ENCODE data around the gene PTPN14. TPM values are rescaled to one million over a fixed set of nuclear protein-coding genes. Genes with fewer than 3 reads are reported as not detected.

PTPN14 gene
- total RNA-seq, 4 donors from 2014 or later = 4.5 to 9.7 (median 7.1) TPM

DNA sequence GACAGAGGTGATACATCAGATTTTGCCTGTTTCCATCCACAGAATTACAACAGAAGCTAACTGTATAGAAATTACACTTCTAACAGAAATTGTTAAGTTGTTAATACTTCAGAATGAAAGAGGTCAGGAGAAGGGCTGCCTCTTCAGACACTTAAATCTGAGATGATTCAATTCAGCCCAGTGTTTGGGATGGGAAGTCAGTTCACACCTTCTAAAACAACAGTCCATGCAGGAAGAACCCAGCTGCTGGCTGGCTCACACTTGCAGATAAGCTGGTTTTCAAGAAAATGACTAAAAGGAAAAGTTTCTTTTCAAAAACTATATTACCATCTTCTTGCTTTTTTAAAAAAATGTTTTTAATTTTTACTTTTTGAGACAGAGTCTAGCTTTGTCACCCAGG lies 138.1 kb downstream of the PTPN14 start:
- DNase-seq = no peak
- H3K9me3 ChIP-seq = no peaks in the 10 kb centered on the region
- in situ Hi-C loops (cut with MboI; ENCODE audit: low pct_ligation_motif_present in 1 of 4, low pct_unique_long_range_greater_than_20kb in 1 of 4, low sequenced_read_pairs in 3 of 4) = no loop called here
- no peaks in the 10 kb centered on the region for H3K4me1 ChIP-seq
- TF ChIP-seq POLR2A (IDR thresholded peaks at IDR 0.05) (no peak), POLR2AphosphoS5 (IDR thresholded peaks at IDR 0.05) (no peak), EP300 (IDR thresholded peaks at IDR 0.05; ENCODE audit: low read depth) (no peak)
- TF ChIP-seq, protein P1, sequence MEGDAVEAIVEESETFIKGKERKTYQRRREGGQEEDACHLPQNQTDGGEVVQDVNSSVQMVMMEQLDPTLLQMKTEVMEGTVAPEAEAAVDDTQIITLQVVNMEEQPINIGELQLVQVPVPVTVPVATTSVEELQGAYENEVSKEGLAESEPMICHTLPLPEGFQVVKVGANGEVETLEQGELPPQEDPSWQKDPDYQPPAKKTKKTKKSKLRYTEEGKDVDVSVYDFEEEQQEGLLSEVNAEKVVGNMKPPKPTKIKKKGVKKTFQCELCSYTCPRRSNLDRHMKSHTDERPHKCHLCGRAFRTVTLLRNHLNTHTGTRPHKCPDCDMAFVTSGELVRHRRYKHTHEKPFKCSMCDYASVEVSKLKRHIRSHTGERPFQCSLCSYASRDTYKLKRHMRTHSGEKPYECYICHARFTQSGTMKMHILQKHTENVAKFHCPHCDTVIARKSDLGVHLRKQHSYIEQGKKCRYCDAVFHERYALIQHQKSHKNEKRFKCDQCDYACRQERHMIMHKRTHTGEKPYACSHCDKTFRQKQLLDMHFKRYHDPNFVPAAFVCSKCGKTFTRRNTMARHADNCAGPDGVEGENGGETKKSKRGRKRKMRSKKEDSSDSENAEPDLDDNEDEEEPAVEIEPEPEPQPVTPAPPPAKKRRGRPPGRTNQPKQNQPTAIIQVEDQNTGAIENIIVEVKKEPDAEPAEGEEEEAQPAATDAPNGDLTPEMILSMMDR (IDR thresholded peaks at IDR 0.05) = no peak
- no peaks in the 10 kb centered on the region for H3K36me3 ChIP-seq
- no peaks in the 10 kb centered on the region for H3K27me3 ChIP-seq
- no peak overlapping the region for H3K27ac ChIP-seq
- intact Hi-C loops (cut with DNase I; ENCODE audit: low total_unique reads) = no loop called here
- H3K4me3 ChIP-seq = no peak overlapping the region

DNA sequence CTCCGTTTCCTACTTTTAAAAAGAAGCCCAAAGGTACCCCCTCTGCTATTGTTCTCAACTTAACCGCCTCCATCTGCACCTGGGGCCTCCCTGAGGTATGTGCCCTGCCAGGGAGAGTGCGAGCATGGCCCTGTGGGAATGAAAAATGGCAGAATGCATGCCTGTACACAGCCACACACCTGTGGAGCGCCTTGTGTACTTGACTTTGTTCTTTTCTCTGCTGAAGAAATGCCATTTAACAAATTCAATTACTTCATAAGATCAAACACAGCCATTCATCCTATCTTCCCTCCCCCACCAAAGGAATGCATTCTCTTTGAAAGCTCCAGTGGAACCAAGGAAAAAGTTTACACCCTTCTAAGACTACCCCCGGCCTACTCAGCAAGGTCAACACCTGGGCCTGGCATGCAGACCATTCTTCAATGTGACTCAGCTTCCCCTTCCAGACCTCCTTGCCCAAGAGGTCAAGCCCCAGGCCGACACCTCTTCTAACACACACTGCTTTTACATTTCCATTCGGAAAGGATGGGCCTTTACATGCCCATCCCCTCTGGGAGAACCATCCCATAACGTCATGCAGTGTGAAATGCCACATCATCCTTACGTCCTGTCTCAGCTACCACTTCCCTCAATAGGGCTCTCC lies 146.7 kb downstream of the PTPN14 start:
- no peak for TF ChIP-seq EP300 (IDR thresholded peaks at IDR 0.05; ENCODE audit: low read depth)
- Histone ChIP-seq H3K9me3 (no peaks in the 10 kb centered on the region), H3K4me1 (no peaks in the 10 kb centered on the region), H3K27ac (no peak overlapping the region), H3K27me3 (no peaks in the 10 kb centered on the region), H3K4me3 (no peak overlapping the region), H3K36me3 (no peaks in the 10 kb centered on the region)
- 74 to 85% methylated on average over 8 to 9 of the region's 9 CpGs for WGBS, 2 donors (ENCODE audit: low coverage in 1 of 2)
- DNase-seq = no peak
- intact Hi-C loops (cut with DNase I; ENCODE audit: low total_unique reads) = no loop called here
- in situ Hi-C loops (cut with MboI; ENCODE audit: low pct_ligation_motif_present in 1 of 4, low pct_unique_long_range_greater_than_20kb in 1 of 4, low sequenced_read_pairs in 3 of 4) = no loop called here

DNA sequence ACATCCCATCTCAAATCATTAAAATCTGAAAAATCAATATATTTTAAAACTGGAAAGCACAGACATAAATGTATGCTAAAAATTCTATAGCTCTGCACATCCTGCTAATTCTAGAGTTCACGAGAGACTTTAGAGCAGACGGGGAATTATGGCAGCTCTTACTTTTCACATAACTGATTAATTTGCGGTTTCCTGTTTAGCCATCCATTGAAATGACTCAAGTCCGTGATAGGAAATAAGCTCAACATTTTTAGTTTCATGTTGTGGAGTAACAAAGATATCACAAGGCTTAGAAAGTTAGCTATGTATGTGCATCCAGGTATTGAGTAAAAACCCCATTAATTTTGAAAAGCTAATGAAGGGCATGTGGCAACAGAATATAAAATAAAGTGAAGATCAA lies 147.2 kb downstream of the PTPN14 start:
- Histone ChIP-seq H3K4me3 (no peak overlapping the region), H3K9me3 (no peaks in the 10 kb centered on the region), H3K4me1 (no peaks in the 10 kb centered on the region), H3K36me3 (no peaks in the 10 kb centered on the region), H3K27me3 (no peaks in the 10 kb centered on the region), H3K27ac (no peak overlapping the region)
- WGBS, 2 donors (ENCODE audit: low coverage in 1 of 2) = 62 to 73% methylated on average over 4 of the region's 4 CpGs
- intact Hi-C loops (cut with DNase I; ENCODE audit: low total_unique reads) (no loop called here), in situ Hi-C loops (cut with MboI; ENCODE audit: low pct_ligation_motif_present in 1 of 4, low pct_unique_long_range_greater_than_20kb in 1 of 4, low sequenced_read_pairs in 3 of 4) (no loop called here)
- DNase-seq = no peak
- no peak for TF ChIP-seq EP300 (IDR thresholded peaks at IDR 0.05; ENCODE audit: low read depth)
- TF ChIP-seq, protein P1 (IDR thresholded peaks at IDR 0.05) = no peak
- no peak for TF ChIP-seq POLR2A (IDR thresholded peaks at IDR 0.05)

DNA sequence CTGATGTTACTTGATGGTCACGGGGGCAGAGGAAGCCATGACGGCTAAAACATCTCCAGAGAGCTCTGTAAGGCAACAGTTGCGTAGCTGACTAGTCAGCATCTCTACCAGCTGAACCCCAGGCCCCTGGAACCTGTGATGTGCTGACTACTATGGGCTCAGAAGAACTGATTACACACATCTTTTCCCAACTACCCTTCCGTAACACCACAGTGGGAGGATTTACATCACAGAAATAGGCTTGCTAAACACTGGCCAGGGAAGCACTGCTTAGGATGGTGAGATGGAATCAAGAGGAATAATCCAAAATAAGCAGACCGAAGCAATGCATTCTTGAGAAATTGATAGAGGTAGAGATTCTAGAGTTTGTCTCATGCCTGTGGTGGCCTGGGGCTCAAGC lies 148.0 kb downstream of the PTPN14 start:
- H3K9me3 ChIP-seq = no peaks in the 10 kb centered on the region
- WGBS, 2 donors (ENCODE audit: low coverage in 1 of 2) = 76 to 91% methylated on average over 4 to 5 of the region's 5 CpGs
- H3K36me3 ChIP-seq = no peaks in the 10 kb centered on the region
- H3K4me1 ChIP-seq = no peaks in the 10 kb centered on the region
- in situ Hi-C loops (cut with MboI; ENCODE audit: low pct_ligation_motif_present in 1 of 4, low pct_unique_long_range_greater_than_20kb in 1 of 4, low sequenced_read_pairs in 3 of 4) (no loop called here), intact Hi-C loops (cut with DNase I; ENCODE audit: low total_unique reads) (no loop called here)
- no peak for DNase-seq
- no peaks in the 10 kb centered on the region for H3K27me3 ChIP-seq
- H3K4me3 ChIP-seq = no peak overlapping the region
- no peak overlapping the region for H3K27ac ChIP-seq
- TF ChIP-seq POLR2AphosphoS5 (IDR thresholded peaks at IDR 0.05) (no peak), EP300 (IDR thresholded peaks at IDR 0.05; ENCODE audit: low read depth) (no peak)

DNA sequence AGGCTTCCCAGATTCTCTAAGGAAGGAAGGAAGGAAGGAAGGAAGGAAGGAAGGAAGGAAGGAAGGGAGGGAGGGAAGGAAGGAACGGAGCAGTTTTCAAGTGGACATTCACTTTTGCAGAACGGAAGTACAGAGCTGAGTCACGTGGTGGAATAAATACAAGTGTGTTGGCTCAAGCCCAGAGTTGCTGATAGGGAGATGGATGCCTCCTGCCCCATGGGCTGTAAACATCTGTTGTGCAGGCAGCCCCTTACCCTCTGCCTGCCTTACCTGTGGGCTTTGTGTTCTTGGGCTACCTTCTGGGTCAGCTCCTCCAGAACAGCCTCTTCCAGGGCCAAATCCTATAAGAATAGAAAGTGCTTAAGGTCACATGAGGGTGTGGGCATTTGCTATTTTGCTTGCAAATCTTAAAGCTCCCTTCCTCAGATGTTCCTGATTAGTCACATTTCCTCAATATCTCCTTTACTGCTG lies 148.8 kb downstream of the PTPN14 start:
- H3K27me3 ChIP-seq = no peaks in the 10 kb centered on the region
- no peak overlapping the region for H3K4me3 ChIP-seq
- H3K4me1 ChIP-seq = no peaks in the 10 kb centered on the region
- WGBS, 2 donors (ENCODE audit: low coverage in 1 of 2) = 16% methylated on average over 3 of the region's 3 CpGs; no CpG with 5 or more reads in 1 of the 2 donors
- no peak for TF ChIP-seq EP300 (IDR thresholded peaks at IDR 0.05; ENCODE audit: low read depth)
- TF ChIP-seq, protein P1 (IDR thresholded peaks at IDR 0.05) = no peak
- no peak for TF ChIP-seq POLR2A (IDR thresholded peaks at IDR 0.05)
- no peak for TF ChIP-seq POLR2AphosphoS5 (IDR thresholded peaks at IDR 0.05)
- in situ Hi-C loops (cut with MboI; ENCODE audit: low pct_ligation_motif_present in 1 of 4, low pct_unique_long_range_greater_than_20kb in 1 of 4, low sequenced_read_pairs in 3 of 4) (no loop called here), intact Hi-C loops (cut with DNase I; ENCODE audit: low total_unique reads) (no loop called here)
- H3K9me3 ChIP-seq = no peaks in the 10 kb centered on the region
- H3K27ac ChIP-seq = no peak overlapping the region
- DNase-seq = no peak
- no peaks in the 10 kb centered on the region for H3K36me3 ChIP-seq

Measured in transverse colon (tissue), 4 donors.